HG03064 (cell line): ENCODE results near the gene VTI1B.
A peak's percentile ranks its signal among the peaks of the same experiment; 100 is the strongest.

Experiments
- ATAC-seq: cut with Tn5 transposase; IDR thresholded peaks from one replicate; pipeline ENCODE4 v1.9.1; 2021; ENCODE audit warnings: low read depth; ENCODE audit not compliant: unreplicated experiment

The VTI1B gene

DNA sequence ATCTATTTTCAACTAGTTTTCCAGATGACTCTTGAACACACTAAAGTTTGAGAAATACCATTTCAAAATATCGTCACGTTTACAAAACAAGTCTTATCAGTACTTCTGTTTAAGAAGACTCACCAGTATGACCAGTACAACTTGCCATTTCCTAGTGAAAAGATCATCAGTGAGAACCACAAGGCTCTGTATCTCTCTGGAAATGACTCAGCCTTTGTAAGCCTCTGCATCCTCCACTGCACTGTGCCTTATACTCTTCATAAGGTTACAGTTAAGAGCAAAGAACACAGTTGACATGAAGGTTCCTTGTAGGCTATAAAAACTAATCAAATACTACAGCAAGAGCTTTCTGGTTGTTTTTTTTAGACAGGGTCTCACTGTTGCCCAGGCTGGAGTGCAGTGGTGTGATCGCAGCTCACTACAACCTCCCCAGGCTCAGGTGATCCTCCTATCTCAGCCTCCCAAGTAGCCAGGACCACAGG, 5.7 kb upstream of the VTI1B start:
- ATAC-seq: peak; percentile 98

DNA sequence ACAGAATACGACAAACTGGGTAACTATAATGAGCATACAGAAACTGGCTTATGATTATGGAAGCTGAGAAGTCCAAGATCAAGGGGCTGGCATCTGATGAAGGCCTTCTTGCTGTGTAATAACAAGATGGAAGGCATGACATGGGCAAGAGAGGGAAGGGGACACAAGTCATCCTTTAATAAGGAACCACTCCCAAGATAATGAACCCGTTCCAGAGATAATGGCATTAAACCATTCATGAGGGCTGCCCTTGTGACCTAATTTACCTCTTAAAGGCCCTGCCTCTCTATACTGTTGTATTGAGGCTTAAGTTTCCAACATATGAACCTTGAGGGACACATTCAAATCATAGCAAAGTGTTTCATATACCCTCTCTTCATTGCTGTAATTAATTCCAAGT, 4.6 kb upstream of the VTI1B start:
- ATAC-seq: no peak

DNA sequence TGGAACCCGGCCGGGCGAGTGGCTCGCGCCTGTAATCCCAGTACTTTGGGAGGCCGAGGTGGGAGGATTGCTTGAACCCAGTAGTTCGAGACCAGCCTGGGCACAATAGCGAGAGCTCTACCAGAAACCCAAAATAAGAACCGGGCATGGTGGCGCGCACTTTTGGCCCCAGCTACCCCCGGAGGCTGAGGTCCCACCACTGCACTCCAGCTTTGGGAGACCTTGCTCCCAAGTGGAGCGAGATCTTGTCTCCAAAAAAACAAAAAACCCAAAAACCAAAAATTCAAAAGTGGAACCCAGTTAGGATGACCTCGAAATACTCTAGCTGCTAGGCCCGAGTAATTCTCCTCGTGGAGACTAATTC, 769 bp upstream of the VTI1B start:
- no peak for ATAC-seq

DNA sequence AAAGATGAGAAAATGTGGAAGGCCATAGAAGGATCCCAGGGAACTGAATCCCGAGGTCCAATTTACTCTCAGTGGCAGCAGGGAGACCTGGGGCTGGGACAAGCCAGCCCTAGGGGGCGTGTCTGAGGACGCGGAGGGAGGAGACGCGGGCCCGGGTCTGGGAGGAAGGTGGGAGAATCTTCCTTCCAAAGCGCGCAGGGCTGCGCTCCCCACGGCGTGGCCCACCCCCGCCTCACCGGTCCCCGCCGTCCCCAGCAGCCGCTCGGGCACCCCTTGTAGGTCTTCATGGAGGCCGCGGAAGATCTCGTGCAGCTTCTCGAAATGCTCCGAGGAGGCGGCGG, 323 bp downstream of the VTI1B start:
- ATAC-seq: peak; percentile 46

DNA sequence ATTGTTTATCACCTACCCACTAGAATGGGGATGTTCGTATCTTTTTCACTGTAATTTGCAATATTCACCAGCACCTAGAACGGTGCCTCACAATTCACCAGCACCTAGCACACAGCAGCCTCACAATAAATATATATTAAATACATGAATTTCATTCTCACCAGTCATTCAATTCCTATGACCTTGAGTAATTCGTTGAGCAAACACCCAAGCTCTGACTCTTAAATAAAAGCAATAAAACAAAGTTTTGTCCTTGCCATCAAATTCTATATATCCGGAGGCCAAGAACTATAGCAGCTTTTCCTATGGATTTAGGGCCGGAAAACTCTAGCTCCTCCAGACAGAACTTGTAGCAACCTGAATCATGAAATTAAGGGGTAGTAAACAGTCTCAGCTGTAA, 981 bp downstream of the VTI1B start:
- ATAC-seq: no peak

DNA sequence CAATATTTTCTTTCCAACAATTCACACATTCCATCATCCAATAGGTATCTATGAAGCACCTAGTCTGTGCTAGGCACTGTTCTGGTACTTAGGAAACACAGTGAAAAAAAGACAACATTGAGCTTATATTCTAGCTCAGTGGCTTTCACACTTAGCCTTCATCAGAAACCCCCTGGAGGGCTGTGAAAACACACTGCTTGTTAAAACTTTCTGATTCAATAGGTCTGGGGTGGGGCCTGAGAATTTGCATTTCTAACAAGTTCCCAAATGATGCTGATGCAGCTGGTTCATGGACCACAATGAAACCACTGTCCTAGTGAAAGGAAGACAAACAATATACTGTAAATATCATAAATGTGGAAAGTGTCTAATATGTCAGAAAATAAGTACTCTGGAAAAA, 5.9 kb downstream of the VTI1B start:
- ATAC-seq: no peak

DNA sequence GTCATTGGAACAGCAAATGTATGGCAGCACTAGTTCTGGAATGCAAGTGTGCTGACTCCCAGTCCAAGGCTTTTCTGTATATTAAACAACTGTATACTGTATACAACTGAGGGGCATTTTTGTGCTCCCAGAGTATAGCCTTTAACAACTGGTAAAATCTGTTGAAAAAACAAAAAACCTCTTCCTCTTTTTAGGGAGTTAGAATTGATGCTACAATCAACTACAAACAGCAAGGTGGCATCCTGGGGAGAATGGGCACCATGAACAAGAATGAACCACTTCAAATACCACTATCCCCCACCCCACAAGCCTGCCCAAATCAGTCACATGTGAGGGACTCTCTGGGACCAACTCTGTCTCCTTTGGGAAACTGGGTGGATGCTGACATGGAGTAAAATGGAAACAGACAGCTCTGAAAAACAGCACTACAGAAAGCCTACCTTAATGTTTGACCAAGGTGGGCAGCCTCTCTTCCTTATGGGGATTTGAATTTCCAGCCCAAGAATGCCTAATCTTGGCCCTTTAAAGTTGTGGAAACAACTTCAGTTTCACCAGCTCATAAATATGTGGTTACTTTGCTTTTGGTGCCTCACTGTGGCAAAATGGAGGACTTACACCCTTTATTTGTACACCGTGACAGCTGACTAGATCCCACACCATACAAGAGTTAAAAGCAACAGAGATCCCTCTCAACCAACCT, 7.5 kb downstream of the VTI1B start:
- no peak for ATAC-seq

DNA sequence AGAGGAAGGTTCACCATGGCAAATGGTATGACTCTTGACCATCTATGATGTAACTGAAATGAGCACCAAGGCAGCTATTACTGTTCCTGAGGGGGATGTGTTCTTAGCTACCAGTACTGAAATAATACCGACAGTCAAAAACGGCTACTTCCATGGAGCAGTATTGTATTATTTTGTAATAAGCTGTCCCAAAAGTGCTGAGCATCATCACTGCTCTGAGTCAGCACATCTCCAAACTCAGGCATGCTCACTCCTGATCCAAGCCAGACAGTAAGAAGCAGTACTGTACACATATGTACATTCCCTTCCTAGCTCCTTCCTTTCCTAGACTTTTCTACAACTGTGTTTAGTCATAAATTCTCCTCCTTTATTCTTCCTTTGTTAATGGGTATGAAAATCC, 8.6 kb downstream of the VTI1B start:
- no peak for ATAC-seq

DNA sequence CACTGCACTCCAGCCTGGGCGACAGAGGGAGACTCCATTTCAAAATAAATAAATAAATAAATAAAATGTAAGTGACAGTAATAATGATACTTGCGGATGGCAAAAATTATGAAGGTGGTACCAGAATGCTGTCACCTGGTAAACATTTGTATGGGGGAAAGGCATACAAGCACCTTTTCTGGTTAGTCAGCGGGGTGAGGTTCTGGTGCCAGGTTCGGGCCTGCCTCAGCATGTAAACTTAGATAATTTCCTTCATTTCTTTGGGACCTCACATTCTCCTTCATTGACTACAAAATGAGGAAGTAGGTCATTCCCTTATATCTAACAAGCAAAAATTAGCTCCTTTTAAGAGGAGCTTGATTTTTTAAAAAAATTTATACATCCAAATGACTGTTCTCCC, 10.8 kb downstream of the VTI1B start:
- no peak for ATAC-seq

DNA sequence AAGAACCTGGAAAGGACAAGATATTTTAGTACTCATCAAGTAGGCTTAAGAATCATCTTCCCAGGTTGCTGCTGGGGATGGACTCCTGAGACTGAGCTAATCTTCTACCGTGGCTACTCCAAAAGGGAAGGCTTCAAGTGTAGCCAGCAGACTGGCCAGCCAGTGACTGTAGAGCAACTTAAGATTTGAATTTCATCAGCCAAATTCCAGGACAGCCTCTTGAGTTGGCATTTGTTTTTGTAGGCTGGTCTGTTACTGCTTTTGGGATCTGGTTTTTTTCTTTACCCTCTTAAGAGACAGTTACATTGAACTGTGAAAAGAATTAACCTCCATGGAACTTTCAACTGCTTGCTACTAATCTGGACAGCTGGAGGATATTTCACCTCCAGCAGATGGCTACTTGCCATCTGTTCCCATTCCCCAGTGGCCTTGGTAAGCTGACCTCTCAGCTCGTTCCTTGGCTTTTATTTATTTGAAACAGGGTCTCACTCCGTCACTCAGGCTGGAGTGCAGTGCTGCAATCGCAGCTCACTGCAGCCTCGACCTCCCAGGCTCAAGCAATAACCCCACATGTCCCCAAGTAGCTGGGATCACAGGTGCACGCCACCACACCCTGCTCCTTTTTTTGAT, 20.7 kb downstream of the VTI1B start:
- ATAC-seq: no peak

DNA sequence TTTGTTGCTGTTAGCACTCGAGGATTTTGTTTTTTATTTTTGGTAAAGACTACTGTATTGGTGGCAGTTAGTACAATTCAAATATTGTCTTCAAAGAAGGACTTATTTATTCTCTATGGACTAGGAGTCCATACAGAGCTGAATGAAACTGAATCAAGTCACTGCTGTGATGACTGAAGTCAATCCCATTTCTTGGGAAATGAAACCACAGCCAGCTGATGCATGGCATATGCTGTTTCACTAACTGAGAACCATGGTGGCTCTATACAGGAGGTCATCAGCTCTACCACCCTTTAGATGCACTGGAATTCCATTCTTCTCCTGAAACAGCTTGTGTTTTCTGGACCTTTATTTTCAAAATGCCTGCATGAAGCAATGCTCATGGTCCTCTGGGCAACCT, 22.2 kb downstream of the VTI1B start:
- ATAC-seq: no peak

DNA sequence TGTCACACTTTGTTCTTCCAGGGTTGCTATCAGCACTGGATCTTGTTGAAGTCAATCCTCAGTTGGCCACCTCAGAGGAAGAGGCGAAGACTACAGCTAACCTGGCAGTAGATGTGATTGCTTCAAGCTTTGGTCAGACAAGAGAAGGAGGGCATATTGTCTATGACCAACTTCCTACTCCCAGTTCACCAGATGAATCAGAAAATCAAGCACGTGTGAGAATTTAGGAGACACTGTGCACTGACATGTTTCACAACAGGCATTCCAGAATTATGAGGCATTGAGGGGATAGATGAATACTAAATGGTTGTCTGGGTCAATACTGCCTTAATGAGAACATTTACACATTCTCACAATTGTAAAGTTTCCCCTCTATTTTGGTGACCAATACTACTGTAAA, 23.7 kb downstream of the VTI1B start:
- ATAC-seq: no peak

DNA sequence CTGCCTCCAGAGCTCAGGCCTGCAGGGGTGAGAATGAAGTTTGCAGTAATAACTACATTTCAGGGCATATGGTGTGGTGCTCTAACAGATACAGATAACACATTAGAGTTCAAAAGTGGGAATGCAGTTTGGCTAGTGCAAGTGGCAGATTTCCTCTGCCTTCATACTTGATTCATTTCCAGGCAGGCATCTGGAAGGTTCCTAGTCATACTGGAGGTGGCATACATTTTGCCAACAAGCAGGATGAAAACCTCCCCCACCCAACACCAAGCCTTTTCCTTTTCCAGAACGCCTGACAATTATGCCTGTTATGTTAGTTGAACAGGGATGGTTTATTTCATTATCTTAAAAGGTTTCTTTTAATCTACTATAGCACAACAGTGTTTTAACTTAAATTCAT, 24.3 kb downstream of the VTI1B start:
- ATAC-seq: no peak

DNA sequence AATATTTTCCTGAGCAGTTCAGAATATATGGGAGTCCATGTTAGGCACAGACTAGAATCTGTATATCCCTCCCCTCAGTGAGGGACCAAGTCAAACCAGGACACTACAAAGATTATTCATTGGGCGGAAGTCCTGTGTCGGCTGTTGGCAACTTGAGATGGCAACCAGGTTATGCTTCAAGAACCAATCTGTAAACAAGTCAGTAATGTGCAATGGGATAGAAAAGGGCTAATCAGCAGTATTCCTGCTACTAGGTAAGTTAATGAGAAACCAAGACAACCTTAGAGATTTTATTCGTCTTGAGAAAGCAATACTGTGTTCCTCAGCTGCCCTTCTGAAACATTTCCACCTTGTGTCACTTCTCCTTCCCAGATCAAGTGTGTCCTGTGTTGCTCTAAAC, 28.3 kb downstream of the VTI1B start:
- ATAC-seq: no peak

DNA sequence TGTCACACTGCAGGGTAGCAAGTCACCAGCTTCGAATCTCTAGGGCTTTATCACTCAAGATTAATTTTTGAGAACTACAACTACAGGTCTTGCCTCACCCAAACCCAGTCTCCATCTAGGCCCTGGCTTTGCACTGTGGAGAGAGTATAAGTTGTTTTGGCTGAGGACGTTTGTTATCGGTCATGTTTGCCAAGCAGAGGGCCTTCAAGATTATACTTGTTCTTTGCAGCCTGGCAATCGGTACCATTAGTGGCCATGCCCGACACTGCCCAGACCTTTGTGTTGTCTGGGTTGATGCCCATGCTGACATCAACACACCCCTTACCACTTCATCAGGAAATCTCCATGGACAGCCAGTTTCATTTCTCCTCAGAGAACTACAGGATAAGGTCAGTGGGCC, 29.0 kb downstream of the VTI1B start:
- ATAC-seq: no peak

DNA sequence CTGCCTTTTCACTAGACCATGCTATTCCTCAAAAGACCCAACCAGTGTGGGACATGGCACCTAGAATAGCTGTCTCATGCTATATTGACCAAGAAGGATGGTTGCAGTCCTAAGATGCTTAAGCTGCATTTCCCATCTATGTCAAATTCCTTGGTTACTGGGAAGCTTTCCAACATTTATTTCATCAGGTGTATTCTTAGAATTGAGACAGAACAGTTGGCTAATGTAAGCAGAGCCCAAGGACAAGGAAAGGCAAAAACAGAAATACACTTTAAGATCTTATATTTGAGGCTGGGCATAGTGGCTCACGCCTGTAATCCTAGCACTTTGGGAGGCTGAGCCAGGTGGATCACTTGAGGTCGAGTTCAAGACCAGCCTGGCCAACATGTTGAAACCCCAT, 30.0 kb downstream of the VTI1B start:
- no peak for ATAC-seq

DNA sequence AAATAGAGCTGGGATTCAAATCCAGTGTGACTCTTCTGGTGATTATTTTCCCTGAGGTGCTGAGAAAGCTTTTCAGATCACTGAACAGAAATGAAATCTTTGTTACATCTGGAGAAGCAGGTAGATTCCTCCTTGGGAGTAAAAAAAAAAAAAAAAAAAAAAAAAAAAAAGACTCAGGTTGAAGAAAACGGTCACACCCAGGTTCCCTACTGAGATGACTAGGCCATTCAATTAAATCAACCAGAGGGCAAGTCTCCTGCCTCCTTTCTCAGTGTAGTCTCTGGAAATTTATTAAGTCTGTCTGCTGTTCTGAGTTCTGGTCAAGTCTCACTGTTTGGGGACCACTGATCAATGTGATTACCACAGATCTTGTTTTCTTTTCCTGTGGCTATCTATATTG, 30.7 kb downstream of the VTI1B start:
- ATAC-seq: no peak

DNA sequence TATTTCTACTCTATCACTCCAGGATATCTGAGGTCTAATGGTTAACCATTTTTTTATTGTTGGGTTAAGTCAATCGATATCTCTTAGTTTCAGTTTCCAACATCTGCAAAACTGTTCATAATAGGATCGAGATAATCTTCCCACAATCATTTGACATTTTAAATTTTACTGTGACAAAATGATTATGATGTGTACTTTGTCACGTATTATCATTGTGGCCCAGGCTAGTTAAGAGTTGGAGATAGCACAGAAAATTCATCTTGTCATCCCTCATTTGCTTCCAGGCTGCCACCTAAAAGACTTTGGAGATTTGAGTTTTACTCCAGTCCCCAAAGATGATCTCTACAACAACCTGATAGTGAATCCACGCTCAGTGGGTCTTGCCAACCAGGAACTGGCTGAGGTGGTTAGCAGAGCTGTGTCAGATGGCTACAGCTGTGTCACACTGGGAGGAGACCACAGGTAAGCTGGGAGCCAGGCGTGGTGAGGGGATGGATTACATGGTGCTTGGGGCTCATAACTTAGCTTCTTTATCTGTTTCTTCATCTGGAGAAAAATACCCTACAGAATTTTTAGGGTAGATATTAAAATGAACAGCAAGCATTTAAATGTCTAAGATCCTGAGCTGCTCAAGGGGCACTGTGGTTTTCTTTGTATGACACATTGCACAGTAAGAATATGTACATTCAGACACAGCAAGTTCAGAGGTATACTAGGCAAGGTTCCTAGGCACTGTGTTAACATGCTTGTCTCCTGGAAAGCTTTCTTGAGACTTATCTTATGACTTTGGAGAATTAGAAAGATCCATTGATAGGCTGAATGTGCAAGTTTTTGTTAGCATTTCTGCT, 32.3 kb downstream of the VTI1B start:
- ATAC-seq: no peak

DNA sequence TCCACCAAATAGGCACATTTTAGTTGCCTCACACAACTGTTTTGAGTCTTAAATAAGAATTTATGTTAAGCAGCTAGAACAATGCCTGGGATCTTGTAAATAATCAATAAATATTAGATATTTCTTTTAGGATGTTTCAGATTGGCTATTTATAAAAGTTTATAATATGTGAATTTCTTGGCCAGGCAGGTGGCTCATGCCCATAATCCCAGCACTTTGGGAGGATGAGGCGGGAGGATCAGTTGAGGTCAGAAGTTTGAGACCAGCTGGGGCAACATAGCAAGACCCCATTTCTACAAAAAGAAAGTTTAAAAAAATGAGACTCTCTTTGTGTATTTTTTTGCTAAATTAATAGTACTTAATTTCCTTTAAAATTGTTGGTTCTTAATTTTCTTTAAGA, 33.0 kb downstream of the VTI1B start:
- no peak for ATAC-seq

DNA sequence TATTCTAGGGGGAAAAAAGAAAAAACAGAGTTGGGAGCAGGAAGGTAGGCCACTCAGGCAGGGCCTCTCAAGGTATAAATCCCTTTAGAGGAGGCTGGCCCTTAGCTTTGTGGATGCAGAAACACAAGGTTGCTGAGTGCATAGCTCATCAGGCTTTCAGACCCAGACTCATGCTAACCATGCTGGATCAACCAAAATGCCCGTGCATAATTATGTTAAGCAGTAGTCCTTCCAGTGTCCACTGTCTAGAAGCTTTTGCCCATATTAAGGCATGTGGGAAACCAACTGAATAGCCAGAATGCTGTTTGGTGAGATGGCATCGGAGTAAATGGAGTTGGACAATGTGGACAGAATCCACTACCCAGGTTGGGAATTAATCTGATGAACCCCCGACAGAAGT, 35.8 kb downstream of the VTI1B start:
- no peak for ATAC-seq

DNA sequence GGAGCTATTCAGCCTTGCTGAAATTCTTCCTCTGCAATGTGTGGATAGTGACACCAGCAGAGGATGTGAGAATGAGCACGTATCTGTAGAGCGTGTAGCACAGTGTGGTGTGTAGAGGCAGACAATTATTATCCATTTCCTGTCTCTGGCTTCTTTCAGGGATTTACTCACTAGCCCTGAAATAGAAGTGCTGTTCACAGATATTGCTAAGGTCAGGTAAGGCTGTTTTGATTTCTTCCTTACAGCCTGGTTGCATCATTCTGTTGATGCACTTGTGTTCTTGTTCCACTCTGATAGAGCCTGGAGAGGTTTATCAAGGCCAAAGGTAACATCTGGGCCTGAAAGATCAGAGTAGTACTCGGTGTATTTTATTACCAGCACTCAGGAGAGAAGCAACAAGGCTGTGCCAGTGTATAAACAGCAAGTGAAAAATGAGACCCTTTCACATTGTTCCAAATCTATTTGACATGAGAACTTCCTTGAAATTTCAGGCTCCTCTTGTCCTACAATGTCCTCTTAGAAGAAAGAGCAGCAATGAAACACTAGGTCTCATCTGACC, 38.0 kb downstream of the VTI1B start:
- ATAC-seq: no peak
